GM12801 (cell line): ENCODE results near the gene ERH.

Experiments used
- CTCF ChIP-seq: IDR thresholded peaks from one replicate; pipeline ENCODE4 v1.5.1; 2011; ENCODE audit warnings: control low read depth; ENCODE audit not compliant: insufficient read length; ENCODE audit errors: extremely low read depth

ERH gene

DNA sequence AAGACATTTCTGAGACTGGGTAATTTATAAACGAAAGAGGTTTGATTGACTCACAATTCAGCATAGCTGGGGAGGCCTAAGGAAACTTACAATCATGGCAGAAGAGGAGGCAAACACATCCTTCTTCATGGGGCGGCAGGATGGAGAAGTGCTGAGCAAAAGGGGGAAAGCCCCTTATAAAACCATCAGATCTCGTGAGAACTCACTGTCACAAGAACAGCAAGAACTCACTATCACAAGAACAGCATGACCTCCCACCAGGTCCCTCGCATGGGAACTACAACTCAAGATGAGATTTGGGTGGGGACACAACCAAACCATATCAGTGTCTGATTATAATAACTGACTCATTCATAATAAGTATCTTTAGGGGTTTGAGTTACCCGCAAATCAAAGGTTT lies 6.8 kb upstream of the ERH start:
- TF ChIP-seq CTCF: no peak

- no peak for TF ChIP-seq CTCF
Measured at GRCh38 chr14:69404478-69404877, 6.4 kb upstream of the ERH start.

GRCh38 chr14:69401841-69402240 lies 3.7 kb upstream of the ERH start:
- no peak for TF ChIP-seq CTCF

- TF ChIP-seq CTCF: no peak
Measured at GRCh38 chr14:69400154-69400553, 2.1 kb upstream of the ERH start.

DNA sequence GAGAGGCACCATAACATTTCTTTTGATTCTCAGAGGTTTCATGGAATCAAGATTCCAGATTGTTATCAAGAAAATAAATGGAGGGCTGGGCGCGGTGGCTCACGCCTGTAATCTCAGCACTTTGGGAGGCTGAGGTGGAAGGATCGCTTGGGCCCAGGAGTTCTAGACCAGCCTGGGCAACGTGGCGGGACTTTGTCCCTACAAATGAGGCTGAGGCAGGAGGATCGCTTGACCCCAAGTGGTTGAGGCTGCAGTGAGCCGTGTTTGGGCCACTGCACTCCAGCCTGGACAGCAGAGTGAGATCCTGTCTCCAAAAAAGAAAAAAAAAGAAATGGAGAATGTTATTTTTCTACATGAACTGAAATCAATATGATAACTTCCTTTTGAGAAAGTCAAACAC lies 1.7 kb upstream of the ERH start:
- TF ChIP-seq CTCF: no peak

DNA sequence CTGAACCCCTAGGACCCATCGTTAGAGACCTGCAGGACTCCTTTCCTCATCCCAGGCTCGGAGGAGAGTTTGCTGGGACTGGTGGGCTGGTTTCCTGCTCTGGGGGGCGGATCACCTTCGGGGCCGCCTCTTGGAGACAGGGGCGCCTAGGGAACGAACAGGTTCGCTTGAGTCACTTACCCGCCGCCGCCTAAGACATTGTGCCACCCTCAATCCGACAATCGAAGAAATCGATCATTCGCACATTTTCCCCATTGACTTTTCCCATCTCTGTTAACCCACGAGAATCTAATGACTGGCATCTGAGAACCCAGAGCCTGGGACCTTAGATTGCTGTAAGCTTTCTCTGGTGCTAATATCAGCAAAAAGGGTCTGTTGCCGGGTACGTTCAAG lies 715 bp upstream of the ERH start:
- TF ChIP-seq CTCF: no peak

- no peak for TF ChIP-seq CTCF
Measured at GRCh38 chr14:69395929-69396328, 2.2 kb downstream of the ERH start.

- TF ChIP-seq CTCF: no peak
Measured at GRCh38 chr14:69392481-69392880, 5.6 kb downstream of the ERH start.
